Neural crest cell (in vitro differentiated cells): ENCODE measurements around the gene FIBIN. TPM values are rescaled to one million over a fixed set of nuclear protein-coding genes. Genes with fewer than 3 reads are reported as not detected.

Experiments used
- DNase-seq: peaks from one replicate; pipeline ENCODE4 v3.0.0; 2021; ENCODE audit warnings: low read depth, mixed read lengths, low spot score
- H3K27ac Mint-ChIP-seq: one replicate; pipeline ENCODE4 v1.8.0; 2021; ENCODE audit warnings: mild to moderate bottlenecking, mixed read lengths; ENCODE audit not compliant: unreplicated experiment
- H3K27me3 Mint-ChIP-seq: 2 replicates; pipeline ENCODE4 v1.8.0; 2021; ENCODE audit warnings: low read depth, mild to moderate bottlenecking, mixed read lengths
- H3K36me3 Mint-ChIP-seq: 2 replicates; pipeline ENCODE4 v1.8.0; 2021; ENCODE audit warnings: low read depth, mild to moderate bottlenecking, mixed read lengths
- H3K4me1 Mint-ChIP-seq: 2 replicates; pipeline ENCODE4 v1.8.0; 2021; ENCODE audit warnings: mixed read lengths
- H3K4me3 Mint-ChIP-seq: one replicate; pipeline ENCODE4 v1.8.0; 2021; ENCODE audit warnings: mild to moderate bottlenecking, mixed read lengths
- H3K9me3 Mint-ChIP-seq: 2 replicates; pipeline ENCODE4 v1.8.0; 2021; ENCODE audit warnings: mixed read lengths
- CTCF ChIP-seq: fragments of 200-600 bp; sonication (generic); conservative IDR thresholded peaks from 2 replicates; pipeline ENCODE4 v1.5.0; 2021; ENCODE audit warnings: antibody characterized with exemption, mild to moderate bottlenecking
- total RNA-seq: library from RNA; stranded (reverse); gene quantifications from 2 replicates; pipeline ENCODE4 v1.2.1, GENCODE V29; 2021

FIBIN gene
- total RNA-seq, 1 donor from 2014 or later: 0.44 TPM

GRCh38 chr11:26948881-26949280, 45.0 kb upstream of the FIBIN start:
- H3K4me1 Mint-ChIP-seq: peaks cover 4% of the 10 kb centered on the region
- H3K9me3 Mint-ChIP-seq: no peaks in the 10 kb centered on the region
- H3K36me3 Mint-ChIP-seq: no peaks in the 10 kb centered on the region
- no peak overlapping the region for H3K27ac Mint-ChIP-seq
- H3K27me3 Mint-ChIP-seq: no peaks in the 10 kb centered on the region
- no peak for DNase-seq
- no peak overlapping the region for H3K4me3 Mint-ChIP-seq
- TF ChIP-seq CTCF: no peak

- no peak for TF ChIP-seq CTCF
- Mint-ChIP-seq H3K36me3 (no peaks in the 10 kb centered on the region), H3K27me3 (no peaks in the 10 kb centered on the region), H3K27ac (no peak overlapping the region), H3K9me3 (no peaks in the 10 kb centered on the region), H3K4me1 (peaks cover 4% of the 10 kb centered on the region), H3K4me3 (no peak overlapping the region)
- no peak for DNase-seq
These were observed 44.1 kb upstream of the FIBIN start for GRCh38 chr11:26949846-26950245.

GRCh38 chr11:26950260-26950719, 43.6 kb upstream of the FIBIN start:
- H3K4me1 Mint-ChIP-seq: peaks cover 4% of the 10 kb centered on the region
- no peak overlapping the region for H3K27ac Mint-ChIP-seq
- no peak overlapping the region for H3K4me3 Mint-ChIP-seq
- no peaks in the 10 kb centered on the region for H3K9me3 Mint-ChIP-seq
- no peaks in the 10 kb centered on the region for H3K36me3 Mint-ChIP-seq
- no peak for DNase-seq
- TF ChIP-seq CTCF: no peak
- no peaks in the 10 kb centered on the region for H3K27me3 Mint-ChIP-seq

- DNase-seq: no peak
- no peak for TF ChIP-seq CTCF
- Mint-ChIP-seq H3K4me1 (no peaks in the 10 kb centered on the region), H3K27me3 (no peaks in the 10 kb centered on the region), H3K4me3 (no peak overlapping the region), H3K36me3 (no peaks in the 10 kb centered on the region), H3K27ac (no peak overlapping the region), H3K9me3 (no peaks in the 10 kb centered on the region)
These were observed 42.0 kb upstream of the FIBIN start for GRCh38 chr11:26951809-26952515.

GRCh38 chr11:26953770-26954392, 40.0 kb upstream of the FIBIN start:
- Mint-ChIP-seq H3K27me3 (no peaks in the 10 kb centered on the region), H3K4me1 (peaks cover 11% of the 10 kb centered on the region), H3K27ac (no peak overlapping the region), H3K9me3 (no peaks in the 10 kb centered on the region), H3K4me3 (no peak overlapping the region), H3K36me3 (no peaks in the 10 kb centered on the region)
- no peak for DNase-seq
- TF ChIP-seq CTCF: no peak
